ENCODE results near the gene PRDM2. TPM values are rescaled to one million over a fixed set of nuclear protein-coding genes. Genes with fewer than 3 reads are reported as not detected.

Gene PRDM2
- polyA plus RNA-seq, 3 donors: 4.1 to 22.5 (median 7.6) TPM

DNA sequence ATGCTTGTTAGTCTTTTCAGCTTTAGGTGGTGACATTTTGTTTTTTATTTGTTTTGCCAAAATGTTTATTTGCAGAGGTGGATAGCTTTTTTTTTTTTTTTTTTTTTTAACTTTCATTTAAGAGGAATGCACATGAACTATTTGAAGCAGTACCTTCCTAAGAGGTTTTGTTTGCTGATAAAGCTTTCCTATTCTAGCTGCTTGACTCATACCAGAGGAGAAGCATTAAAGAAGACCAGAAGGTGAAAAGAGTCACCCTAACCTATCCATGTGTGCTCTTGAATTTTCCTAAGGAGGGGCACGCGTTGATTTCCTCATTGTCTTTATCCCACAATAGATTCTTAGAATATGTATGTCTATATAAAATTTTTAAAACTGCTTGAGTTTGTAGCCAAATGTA, 57.7 kb downstream of the PRDM2 start:
- Histone ChIP-seq H3K27me3 (ENCODE audit: control insufficient read depth in 2 of 2, insufficient read depth in 2 of 2, low read length in 2 of 2) (no peaks in the 10 kb centered on the region), H3K79me2 (ENCODE audit: insufficient read depth, low read length) (peaks cover 100% of the 10 kb centered on the region), H4K20me1 (ENCODE audit: insufficient read depth, low read length) (peaks cover 100% of the 10 kb centered on the region), H3K9me3 (replicated peaks in 1 of 2; ENCODE audit: control insufficient read depth in 1 of 2, insufficient read depth in 1 of 2, low read length in 2 of 2) (no peaks in the 10 kb centered on the region), H3K27ac (ENCODE audit: low read depth in 1 of 2, low read length in 2 of 2) (peak overlapping the region in 1 of 2 donors; percentile 20), H3K36me3 (replicated peaks in 1 of 2; ENCODE audit: control insufficient read depth in 1 of 2, insufficient read depth in 2 of 2, low read length in 2 of 2) (peaks cover 10 to 15% of the 10 kb centered on the region in 2 donors), H3K4me1 (ENCODE audit: control insufficient read depth in 1 of 2, insufficient read depth in 2 of 2, low read length in 2 of 2) (peaks cover 19 to 31% of the 10 kb centered on the region in 2 donors), H2AFZ (ENCODE audit: insufficient read depth, low read depth, low read length, poor library complexity, severe bottlenecking) (no peak overlapping the region), H3K4me2 (replicated peaks; ENCODE audit: extremely low read depth, low read length, poor library complexity, severe bottlenecking) (no peak overlapping the region), H3K9ac (ENCODE audit: insufficient read depth, low read length, poor library complexity, severe bottlenecking) (no peak overlapping the region), H3K4me3 (replicated peaks in 1 of 3; ENCODE audit: low read depth in 2 of 3, low read length in 3 of 3) (no peak overlapping the region)
- intact Hi-C loops (cut with micrococcal nuclease): no loop called here
- Mint-ChIP-seq H3K27ac (no peak overlapping the region), H3K27me3 (ENCODE audit: low read depth in 3 of 3) (no peaks in the 10 kb centered on the region), H3K4me3 (no peak overlapping the region), H3K36me3 (peaks cover 16 to 25% of the 10 kb centered on the region in 2 donors), H3K4me1 (peaks cover 42% of the 10 kb centered on the region), H3K9me3 (no peaks in the 10 kb centered on the region)
- DNase-seq: no peak
- TF ChIP-seq CTCF (IDR thresholded peaks at IDR 0.05): no peak
- no CpG with 5 or more reads among the region's 2 CpGs for WGBS (ENCODE audit: insufficient coverage)

DNA sequence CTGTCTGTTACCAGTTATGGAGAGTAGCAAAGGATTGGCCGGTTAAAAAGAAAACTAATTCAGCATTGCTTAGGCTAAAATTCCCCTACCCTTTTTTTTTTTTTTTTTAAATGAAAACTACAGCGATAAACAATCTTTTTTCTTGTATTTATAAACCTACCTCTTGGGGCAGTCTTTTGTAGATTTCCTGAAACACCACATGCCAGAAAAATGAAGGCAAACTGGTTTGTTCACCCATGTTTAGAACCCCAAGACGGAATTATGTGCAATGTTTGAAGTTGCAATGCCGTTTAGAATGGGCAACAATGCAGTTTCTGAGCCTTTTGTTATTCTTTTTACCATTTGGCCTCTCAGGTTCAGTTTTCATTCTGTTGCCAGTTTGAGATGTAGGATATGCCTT, 59.1 kb downstream of the PRDM2 start:
- H3K9me3 Mint-ChIP-seq: no peaks in the 10 kb centered on the region
- Histone ChIP-seq H4K20me1 (ENCODE audit: insufficient read depth, low read length) (peaks cover 100% of the 10 kb centered on the region), H3K27ac (ENCODE audit: low read depth in 1 of 2, low read length in 2 of 2) (peak overlapping the region in 1 of 2 donors; percentile 22), H3K4me3 (replicated peaks in 1 of 3; ENCODE audit: low read depth in 2 of 3, low read length in 3 of 3) (no peak overlapping the region), H2AFZ (ENCODE audit: insufficient read depth, low read depth, low read length, poor library complexity, severe bottlenecking) (no peak overlapping the region), H3K9me3 (replicated peaks in 1 of 2; ENCODE audit: control insufficient read depth in 1 of 2, insufficient read depth in 1 of 2, low read length in 2 of 2) (no peaks in the 10 kb centered on the region), H3K4me2 (replicated peaks; ENCODE audit: extremely low read depth, low read length, poor library complexity, severe bottlenecking) (no peak overlapping the region), H3K9ac (ENCODE audit: insufficient read depth, low read length, poor library complexity, severe bottlenecking) (no peak overlapping the region), H3K27me3 (ENCODE audit: control insufficient read depth in 2 of 2, insufficient read depth in 2 of 2, low read length in 2 of 2) (no peaks in the 10 kb centered on the region), H3K4me1 (ENCODE audit: control insufficient read depth in 1 of 2, insufficient read depth in 2 of 2, low read length in 2 of 2) (peaks cover 5 to 18% of the 10 kb centered on the region in 2 donors), H3K79me2 (ENCODE audit: insufficient read depth, low read length) (peaks cover 100% of the 10 kb centered on the region), H3K36me3 (replicated peaks in 1 of 2; ENCODE audit: control insufficient read depth in 1 of 2, insufficient read depth in 2 of 2, low read length in 2 of 2) (peaks cover 9 to 10% of the 10 kb centered on the region in 2 donors)
- intact Hi-C loops (cut with micrococcal nuclease): no loop called here
- peaks cover 39% of the 10 kb centered on the region for H3K4me1 Mint-ChIP-seq
- peaks cover 16 to 20% of the 10 kb centered on the region in 2 donors for H3K36me3 Mint-ChIP-seq
- TF ChIP-seq CTCF (IDR thresholded peaks at IDR 0.05): no peak
- no peak overlapping the region for H3K4me3 Mint-ChIP-seq
- no peaks in the 10 kb centered on the region for H3K27me3 Mint-ChIP-seq (ENCODE audit: low read depth in 3 of 3)
- DNase-seq: no peak
- peak overlapping the region in 1 of 7 donors; percentile 32 for H3K27ac Mint-ChIP-seq
- 100% methylated on average over 1 of the region's 4 CpGs for WGBS (ENCODE audit: insufficient coverage)

All from CD14-positive monocyte (primary cell).